GM19238 (cell line): Measurements from ENCODE around the gene SPDYE8.
"Not testable (repeated sequence)": the region's sequence is repeated elsewhere in the genome, so short reads cannot be mapped to it uniquely, and the experiment has no call there.

ENCODE experiments used
- DNase-seq: peaks from one replicate; pipeline ENCODE4 v3.0.0; 2011; ENCODE audit warnings: low spot score; ENCODE audit not compliant: insufficient read length

SPDYE8 gene, protein sequence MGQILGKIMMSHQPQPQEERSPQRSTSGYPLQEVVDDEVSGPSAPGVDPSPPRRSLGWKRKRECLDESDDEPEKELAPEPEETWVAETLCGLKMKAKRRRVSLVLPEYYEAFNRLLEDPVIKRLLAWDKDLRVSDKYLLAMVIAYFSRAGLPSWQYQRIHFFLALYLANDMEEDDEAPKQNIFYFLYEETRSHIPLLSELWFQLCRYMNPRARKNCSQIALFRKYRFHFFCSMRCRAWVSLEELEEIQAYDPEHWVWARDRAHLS

DNA sequence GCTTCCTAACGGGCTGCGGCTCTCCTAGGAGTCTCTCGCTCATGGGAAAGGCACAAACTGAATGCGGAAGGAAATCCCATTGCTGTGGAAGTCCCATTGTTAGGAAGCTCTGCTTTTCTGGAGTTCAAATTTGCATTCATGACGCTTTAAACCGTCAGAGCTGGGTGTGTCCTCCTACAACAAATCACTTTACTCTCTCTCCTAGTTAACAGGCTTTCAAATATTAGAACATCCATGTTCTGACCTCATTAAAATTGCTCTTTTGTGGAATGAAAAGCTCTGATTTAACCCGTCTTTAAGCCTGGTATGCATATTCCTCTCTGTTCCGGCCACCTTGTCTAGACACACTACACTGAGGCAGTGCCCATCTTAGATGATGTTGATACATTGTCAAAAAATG, at the start of gene SPDYE8:
SPDYE8 (minus strand) TSS at position 101 of the 400 bp plus-strand sequence. CDS start 1,800 bp downstream, outside the sequence.
- not testable (repeated sequence) for DNase-seq

DNA sequence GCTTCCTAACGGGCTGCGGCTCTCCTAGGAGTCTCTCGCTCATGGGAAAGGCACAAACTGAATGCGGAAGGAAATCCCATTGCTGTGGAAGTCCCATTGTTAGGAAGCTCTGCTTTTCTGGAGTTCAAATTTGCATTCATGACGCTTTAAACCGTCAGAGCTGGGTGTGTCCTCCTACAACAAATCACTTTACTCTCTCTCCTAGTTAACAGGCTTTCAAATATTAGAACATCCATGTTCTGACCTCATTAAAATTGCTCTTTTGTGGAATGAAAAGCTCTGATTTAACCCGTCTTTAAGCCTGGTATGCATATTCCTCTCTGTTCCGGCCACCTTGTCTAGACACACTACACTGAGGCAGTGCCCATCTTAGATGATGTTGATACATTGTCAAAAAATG, 28.2 kb upstream of the SPDYE8 start, which contains the start of gene SPDYE11:
SPDYE11 (minus strand) TSS at position 101 of the 400 bp plus-strand sequence. CDS start 1,800 bp downstream, outside the sequence.
- not testable (repeated sequence) for DNase-seq

DNA sequence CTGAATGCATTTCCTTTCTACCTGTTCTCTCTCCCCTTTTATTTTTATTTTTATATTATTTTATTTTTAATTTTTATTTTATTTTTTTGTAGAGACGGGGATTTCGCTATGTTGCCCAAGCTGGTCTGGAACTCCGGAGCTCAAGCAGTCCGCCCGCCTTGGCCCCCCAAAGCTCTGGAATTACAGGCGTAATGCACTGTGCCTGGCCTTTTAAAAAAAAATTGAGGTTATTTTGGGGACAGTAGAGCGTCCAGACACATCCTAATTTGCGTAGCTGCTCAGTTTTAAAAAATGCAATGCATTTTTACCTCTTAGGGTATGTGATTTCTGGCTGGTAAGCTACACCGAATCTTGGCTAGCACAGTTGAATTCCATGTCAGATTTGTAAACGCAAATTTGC, 23.1 kb downstream of the SPDYE8 start:
- not testable (repeated sequence) for DNase-seq

DNA sequence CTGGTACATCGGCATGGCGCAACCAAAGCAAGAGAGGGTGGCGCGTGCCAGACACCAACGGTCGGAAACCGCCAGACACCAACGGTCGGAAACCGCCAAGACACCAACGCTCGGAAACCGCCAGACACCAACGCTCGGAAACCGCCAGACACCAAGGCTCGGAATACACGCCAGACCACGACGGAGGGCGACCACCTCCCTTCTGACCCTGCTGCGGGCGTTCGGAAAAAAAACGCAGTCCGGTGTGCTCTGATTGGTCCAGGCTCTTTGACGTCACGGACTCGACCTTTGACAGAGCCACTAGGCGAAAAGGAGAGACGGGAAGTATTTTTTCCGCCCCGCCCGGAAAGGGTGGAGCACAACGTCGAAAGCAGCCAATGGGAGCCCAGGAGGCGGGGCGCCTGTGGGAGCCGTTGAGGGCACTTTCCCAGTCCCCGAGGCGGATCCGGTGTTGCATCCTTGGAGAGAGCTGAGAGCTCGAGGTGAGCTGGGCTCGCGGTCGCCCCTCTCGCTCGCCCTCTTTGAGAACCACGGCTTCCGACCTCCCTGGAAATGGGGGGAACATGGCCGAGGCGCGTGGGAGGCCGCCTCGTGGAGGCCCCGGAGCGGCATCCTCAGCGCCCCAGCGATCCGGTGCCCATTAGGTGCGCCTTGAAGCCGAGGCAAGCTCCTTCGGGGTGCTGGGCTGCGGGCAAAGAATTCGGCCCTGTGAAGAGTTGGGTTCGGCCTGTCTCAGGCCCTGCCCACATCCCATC, 23.7 kb downstream of the SPDYE8 start:
- not testable (repeated sequence) for DNase-seq

DNA sequence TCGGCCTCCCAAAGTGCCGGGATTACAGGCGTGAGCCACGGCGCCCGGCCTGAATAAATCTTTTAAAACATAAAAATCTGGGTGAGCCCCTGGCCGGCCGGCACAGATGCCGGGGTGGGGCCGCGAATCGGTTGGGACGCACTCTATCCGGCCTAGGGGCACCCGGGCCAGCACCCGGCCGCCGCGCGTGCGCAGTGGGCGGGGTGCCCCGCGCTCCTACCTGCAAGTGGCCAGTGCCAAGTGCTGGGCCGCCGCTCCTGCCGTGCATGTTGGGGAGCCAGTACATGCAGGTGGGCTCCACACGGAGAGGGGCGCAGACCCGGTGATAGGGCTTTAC, 24.2 kb downstream of the SPDYE8 start:
- not testable (repeated sequence) for DNase-seq

DNA sequence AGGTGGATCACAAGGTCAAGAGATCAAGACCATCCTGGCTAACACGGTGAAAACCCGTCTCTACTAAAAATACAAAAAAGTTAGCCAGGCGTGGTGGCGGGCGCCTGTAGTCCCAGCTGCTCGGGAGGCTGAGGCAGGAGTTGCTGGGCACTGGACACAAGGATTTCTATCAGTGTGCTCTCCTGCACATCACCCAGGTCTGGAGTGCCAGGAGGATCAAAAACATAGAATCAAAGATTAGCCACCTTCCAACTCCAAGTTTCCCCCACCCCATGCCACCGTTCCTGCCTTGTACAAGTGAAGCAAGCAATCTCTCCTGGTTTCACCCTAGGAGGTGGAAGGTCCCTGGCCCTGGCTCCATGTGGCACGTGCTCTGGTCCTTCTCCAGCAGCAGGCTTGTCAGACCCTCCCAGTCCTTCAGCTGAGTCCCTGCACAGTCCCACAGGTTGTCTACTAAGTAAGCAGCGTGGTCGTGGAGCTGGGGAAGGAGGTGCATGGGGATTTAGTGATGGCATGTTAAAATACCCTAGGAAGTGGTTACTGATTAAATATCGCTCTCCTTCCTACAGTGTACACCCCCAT, 31.6 kb downstream of the SPDYE8 start:
- not testable (repeated sequence) for DNase-seq

DNA sequence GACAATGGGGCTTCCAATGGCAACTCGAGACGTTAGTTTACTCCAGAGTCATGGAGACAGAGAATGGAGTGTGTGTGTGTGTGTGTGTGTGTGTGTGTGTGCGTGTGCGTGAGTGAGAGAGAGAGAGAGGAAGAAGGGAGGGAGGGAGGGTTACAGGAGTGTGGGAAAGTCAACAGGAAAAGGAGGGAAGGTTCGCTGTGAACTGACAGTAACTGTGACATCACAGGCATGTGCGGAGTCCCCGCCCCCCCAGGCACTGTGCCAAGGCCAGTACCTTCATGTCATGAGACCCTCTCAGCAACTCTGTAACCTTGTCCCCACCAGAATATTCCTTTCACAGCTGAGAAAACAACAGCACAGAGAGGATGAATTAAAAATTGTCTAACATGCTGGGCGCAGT, 32.1 kb downstream of the SPDYE8 start:
- not testable (repeated sequence) for DNase-seq

DNA sequence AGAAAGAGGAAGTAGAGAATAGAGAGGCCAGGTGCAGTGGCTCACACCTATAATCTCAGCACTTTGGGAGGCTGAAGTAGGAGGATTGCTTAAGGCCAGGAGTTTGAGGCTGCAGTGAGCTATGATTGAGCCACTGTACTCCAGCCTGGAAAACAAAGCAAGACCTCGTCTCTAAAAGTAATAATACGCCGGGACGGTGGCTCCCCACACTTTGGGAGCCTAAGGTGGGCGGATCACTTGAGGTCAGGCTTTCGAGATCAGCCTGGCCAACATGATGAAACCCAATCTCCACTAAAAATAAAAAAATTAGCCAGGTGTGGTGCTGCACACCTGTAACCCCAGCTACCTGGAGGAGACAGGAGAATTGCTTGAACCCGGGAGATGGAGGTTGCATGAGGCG, 34.1 kb downstream of the SPDYE8 start:
- DNase-seq = not testable (repeated sequence)

DNA sequence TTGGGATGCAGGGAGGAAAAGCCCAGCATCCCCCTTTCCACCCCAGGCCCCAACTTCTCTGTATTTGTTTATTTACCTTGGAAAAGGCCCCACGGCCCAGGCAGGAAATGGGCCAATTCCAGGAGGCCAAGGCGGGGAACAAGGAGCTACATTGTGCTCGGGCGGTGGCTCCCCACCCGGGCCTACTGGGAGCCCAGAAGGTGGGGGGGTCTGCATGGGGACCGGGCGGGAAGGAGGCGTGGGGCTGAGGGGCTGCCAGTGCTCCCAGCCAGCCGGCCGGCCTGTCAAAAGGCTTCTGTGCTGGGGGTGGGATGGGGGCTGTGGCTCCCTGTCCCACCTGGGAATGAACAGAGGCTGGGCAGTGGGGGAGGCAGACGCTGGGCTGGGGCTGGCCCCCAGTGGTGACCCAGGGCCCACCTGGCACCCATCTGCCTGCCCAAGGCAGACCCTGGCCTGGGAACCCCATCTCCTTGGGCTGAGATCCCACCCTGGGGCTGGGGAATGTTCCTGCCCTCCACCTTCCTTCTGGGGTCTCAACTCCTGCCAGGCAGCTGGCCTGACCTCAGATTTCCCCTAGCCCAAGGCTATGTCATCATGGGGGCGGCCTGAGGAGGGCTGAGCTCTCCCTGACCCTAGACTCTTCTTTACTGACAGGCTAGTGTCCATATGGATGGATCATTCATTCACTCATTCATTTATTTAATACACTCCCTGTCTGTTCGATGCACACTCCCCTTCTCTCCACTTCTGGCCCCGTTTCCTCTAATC, 39.2 kb downstream of the SPDYE8 start:
- not testable (repeated sequence) for DNase-seq

DNA sequence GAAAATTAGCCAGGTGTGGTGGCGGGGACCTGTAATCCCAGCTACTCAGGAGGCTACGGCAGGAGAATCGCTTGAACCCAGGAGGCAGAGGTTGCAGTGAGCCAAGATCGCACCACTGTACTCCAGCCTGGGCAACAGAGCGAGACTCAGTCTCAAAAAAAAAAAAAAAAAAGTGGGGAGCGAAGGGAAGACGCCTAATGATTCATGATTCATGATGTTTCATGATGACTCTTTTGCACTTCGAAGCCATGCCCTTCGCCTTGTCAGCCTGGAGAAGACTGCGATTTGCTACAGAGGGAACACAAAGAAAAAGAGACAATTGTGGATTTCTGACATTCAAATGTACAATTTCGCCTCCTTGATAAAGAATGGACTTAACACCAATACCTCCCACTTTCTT, 47.5 kb downstream of the SPDYE8 start:
- not testable (repeated sequence) for DNase-seq

DNA sequence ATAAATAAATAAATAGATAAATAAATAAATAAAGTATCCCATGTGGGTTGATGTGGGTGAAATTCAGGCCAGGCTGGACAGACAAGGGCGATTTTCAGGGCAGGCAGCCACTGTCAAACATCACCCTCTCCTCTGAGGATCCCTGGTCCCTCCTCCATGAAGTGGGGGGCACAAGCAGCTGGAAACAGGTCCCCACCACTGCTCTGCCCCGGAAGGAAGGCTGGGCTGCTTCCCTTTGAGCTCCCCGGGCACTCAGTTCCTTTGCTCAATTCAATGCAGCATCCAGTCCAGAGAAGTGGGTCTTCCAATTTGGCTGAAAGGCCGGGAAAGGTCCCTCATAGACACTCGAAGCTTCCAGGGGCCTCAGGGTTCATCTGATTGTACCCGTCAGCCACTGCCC, 49.2 kb downstream of the SPDYE8 start:
- not testable (repeated sequence) for DNase-seq

DNA sequence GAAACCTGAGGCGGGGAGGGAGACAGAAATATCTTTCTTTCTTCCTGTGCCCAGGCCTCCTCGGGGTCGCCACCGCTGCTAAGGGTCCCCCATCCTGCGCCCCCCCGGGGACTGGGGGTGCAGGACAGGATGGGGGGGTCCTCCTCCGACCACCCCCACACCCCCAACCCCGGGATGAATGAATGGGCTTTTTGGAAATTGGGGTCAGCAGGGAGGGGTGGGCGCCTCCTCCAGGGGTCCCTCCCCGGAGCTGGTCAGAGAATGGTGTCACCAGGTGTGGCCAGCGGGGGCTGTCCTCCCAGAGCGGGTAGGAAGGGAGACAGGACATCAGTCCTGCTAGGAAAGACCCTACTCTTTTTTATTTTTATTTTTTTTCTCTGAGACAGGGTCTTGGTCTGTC, 53.1 kb downstream of the SPDYE8 start:
- not testable (repeated sequence) for DNase-seq

DNA sequence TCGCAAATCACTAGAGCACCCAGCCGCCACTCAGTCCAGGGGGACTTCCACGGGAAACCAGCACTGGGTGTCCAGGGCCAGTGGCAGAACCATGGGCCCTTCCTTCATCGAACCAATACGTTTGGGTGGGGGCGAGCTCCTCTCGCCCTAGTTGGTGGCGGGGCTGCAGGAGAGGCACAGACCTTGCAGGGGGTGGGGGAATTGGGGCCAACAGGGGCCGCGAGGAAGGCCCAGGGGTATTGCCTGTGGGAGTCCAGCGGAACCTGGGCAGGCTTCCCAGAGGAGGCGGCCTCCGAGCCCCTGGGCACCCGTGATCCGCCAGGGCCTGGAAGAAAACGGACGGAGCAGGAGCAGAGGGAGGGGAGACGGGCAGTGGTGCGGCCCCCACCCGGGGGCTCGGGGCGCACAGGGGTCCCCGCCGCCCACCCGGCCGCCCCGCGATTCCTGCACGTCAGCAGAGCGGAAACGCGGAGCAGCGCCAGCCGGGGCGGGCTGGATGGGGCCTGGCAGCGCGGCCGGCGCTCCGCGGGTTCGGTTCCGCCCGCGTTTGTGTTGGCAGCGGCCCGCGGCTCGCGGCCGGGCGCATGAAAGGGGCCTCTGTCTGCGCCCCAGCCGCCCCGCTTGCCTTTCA, 53.8 kb downstream of the SPDYE8 start:
- DNase-seq = not testable (repeated sequence)

DNA sequence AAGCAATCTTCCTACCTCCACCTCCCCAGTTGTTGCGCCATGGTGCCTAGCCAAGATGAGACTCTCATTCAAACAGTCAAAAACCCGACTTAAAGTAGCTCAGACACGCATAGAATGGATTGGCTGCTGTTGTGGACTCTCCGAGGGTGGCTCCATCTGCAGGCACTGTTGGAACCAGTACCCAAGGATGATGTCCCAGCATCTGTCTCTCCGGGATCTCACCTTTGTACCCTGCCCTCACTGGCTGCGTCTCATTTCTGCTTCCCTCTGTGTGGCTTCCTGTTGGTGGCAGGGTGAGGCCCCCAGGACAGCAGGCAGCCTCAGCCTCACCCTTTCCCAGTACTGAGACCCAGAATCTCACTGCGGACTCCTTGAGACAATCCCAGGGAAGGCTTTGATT, 54.8 kb downstream of the SPDYE8 start:
- DNase-seq = not testable (repeated sequence)

DNA sequence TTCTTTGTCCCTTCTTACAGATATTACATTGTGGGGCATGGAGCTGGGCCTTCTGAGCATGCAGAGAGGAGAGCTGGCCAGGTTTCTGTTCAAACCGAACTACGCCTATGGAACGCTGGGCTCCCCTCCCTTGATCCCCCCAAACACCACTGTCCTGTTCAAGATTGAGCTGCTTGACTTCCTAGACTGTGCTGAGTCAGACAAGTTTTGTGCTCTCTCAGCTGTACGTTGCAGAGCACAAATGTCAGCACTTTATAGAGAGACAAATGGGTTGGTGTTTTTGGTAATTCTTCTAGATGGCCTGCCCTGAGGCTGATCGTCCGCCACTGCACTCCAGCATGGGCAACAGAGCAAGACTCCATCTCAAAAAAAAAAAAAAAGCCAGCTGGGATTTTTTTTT, 58.1 kb downstream of the SPDYE8 start:
- DNase-seq = not testable (repeated sequence)
